CD4-positive, alpha-beta T cell treated with Interleukin-6 at 100 ng/mL for 8 hours (primary cell): Measurements from ENCODE around the gene CASKIN1.

Experiments used
- DNase-seq: peaks from one replicate; pipeline ENCODE4 v3.0.0-alpha.2; 2020; ENCODE audit warnings: mixed read lengths, low spot score

CASKIN1 gene

DNA sequence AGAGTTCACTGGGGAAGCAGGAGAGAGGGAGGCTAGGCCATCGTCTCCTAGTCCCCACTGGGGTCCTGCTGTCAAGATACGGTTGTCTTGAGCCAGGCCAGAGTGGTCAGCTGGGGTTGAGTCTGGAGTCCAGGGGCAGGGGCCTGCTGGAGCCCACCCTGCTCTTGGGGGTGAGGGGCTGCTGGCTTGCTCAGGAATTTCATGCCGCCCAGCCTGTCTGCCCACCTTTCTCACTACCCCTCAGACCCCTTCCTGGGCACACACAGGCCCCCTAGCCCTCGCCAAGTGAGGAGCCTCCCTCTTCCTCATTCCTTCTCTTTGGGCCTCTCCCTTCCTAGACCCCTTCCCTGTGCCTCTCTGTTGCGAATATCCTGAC lies 39.6 kb downstream of the CASKIN1 start:
- DNase-seq = no peak

DNA sequence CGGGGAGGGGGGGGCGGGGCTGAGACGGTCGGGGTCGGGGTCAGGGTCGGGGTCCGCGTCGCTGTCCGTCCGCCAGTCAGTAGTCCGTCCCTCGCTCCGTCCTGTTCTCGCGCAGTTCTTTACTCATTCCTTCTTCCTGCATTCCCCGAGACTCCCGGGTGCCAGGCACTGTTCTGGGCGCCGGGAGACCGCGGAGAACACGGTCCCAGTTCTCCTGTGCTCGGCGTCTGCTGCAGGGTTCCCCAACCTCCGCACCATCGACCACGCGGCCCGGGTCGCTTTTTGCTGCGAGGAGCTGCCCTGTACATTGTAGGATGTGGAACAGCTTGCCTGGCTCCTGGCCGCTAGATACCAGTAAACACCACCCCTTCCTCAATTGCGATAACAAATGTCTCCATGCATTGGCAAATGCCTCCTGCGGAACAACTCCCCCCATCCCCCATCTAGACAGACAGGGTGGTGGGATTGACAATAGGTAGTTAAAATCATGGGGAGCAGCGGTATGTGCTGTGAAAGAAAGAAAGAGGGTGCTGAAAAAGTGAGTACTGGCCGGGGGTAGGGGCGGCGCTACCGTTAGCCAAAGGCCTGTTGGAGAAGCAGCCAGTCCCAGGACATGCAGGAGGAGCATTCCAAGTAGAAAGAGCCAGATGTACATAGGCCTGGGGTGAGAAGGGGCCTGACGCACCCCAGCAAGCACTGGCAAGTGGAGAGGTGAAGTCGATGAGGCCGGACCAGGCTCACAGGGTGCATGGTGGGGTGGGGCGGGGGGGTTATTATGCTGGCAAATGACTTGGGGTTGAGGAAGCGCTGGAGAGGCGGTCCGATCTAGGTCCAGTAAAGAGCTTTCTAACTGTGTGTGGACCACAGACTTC lies 40.2 kb downstream of the CASKIN1 start:
- no peak for DNase-seq

- DNase-seq = peak; percentile 99
These were observed 41.1 kb downstream of the CASKIN1 start, which contains the start of gene TRAF7 for GRCh38 chr16:2155091-2155950. TSS of gene TRAF7 (plus strand) at chr16:2155782. CDS start at chr16:2163921, 8,139 bp downstream.

DNA sequence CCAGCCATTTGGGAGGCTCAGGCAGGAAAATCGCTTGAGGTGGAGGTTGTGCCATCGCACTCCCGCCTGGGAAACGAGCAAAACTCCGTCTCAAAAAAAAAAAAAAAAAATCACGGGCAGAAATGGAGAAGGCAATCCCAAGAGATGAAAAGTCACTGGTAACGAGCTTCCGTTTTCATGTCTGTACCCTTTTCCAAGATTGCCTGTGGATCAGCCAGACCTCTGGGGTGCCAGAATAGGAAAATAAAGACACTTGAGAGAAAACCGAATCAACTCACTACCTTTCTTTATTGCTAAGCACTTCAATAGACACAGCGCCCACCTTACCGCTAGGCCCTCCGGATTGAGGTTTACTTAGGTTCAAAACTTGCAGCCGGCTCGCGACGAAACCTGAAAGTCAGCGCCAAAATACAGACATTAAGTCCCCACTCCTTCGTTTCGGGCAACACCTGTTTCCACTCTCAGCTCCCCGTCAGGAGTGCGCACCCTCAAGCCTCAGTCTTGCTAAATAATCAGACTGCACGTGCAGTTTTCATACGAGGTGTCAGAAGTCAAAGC lies 41.8 kb downstream of the CASKIN1 start:
- no peak for DNase-seq

DNA sequence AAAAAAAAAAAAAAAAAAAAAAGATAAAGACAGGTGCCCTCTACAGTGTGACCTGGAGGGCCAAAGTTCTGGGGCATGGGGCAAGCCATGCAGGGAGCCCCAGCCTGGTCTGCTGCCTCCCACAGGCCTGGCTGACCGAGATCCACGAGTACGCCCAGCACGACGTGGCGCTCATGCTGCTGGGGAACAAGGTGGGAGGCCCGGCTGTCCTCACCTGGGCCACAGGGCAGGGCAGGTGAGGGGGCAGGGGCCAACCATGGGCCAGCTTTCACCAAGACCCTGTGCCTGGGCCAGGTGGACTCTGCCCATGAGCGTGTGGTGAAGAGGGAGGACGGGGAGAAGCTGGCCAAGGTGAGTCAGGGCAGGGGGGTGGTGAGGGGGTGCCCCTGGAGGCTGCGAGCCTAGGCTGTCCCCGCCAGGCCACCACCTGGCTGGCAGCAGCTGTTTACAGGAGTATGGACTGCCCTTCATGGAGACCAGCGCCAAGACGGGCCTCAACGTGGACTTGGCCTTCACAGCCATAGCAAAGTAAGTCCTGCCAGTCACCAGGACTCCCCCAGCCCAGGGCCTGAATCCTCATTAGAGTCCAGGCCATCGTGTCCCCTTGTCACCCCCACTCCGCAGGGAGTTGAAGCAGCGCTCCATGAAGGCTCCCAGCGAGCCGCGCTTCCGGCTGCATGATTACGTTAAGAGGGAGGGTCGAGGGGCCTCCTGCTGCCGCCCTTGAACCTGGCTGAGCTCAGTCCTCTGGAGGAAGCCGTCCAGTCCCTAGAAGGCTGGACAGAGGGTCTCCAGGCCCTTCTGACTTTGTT lies 43.5 kb downstream of the CASKIN1 start:
- DNase-seq = no peak

GRCh38 chr16:2151188-2152091 lies 45.0 kb downstream of the CASKIN1 start:
- no peak for DNase-seq

GRCh38 chr16:2150418-2151187 lies 45.8 kb downstream of the CASKIN1 start:
- DNase-seq = no peak

DNA sequence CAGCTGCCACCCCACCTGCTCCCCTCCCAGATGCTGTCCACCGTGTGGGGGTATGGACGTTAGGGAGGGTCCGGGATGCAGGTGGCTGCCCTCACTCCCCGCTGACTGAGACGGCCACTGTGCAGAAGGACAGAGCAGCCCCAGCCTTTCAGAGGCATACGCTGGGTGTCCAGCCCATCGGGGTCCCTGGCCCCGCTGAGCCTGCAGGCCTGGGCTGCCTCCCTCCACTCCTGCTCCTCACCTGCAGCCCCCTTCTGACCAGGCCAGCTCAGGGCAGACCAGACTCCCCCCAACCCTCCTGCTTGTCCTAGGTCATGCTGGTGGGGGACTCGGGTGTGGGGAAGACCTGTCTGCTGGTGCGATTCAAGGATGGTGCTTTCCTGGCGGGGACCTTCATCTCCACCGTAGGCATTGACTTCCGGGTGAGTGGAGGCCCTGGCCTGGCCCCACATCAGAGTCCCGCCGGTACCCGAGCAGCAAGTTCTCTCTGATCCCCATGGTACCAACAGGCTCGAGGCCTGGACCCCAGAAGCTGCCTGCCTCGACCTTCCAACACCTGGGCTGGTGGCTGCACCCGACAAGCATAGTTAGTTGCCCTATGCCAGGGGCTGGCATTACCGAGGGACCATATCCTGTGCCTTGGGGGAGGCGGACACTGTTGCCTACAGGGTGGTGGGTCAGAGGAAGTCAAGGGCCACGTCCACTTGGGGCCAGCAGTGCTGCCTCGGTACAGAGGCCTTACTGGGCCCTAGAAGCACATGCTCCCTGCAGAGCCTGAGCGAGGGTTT lies 46.6 kb downstream of the CASKIN1 start:
- no peak for DNase-seq

GRCh38 chr16:2148714-2149629 lies 47.4 kb downstream of the CASKIN1 start:
- no peak for DNase-seq

- DNase-seq = peak; percentile 42
These were observed 48.3 kb downstream of the CASKIN1 start, which contains the start of gene RAB26 for GRCh38 chr16:2147981-2148671. TSS of gene RAB26 (plus strand) at chr16:2148625. CDS start at chr16:2148784, 159 bp downstream.

GRCh38 chr16:2147378-2147777 lies 49.0 kb downstream of the CASKIN1 start:
- DNase-seq = no peak

- no peak for DNase-seq
These were observed 50.6 kb downstream of the CASKIN1 start for GRCh38 chr16:2145843-2146242.

DNA sequence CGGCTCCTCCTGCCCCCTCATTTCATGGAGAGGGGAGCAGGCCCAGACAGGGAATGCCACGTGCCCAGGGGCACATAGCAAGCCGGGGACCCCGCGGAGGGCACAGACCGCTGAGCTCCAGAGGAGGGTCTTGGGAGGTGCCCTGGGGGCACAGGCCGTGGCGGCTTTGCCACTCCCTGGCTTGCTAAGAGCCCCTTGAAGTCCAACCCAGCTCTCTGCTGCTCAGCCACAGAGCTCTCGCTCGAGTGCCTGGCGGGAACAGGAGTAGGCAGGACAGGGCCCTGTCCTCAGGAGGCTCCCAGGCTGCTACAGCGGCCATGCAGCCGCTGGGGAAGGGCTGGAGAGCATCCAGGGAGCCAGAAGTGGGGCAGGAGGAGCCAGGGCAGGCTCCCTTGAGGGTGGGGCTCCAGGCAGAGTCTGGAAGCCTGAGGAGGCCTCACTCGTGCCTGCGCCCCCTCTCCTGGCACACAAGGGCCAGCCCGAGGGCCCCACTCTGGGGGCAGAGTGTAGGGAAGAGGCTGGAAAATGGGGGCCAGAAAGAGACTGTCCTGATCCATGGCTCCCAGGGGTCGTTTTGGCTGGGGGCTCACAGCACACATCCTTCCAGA lies 52.4 kb downstream of the CASKIN1 start:
- no peak for DNase-seq

- no peak for DNase-seq
These were observed 53.2 kb downstream of the CASKIN1 start for GRCh38 chr16:2142942-2143877.

DNA sequence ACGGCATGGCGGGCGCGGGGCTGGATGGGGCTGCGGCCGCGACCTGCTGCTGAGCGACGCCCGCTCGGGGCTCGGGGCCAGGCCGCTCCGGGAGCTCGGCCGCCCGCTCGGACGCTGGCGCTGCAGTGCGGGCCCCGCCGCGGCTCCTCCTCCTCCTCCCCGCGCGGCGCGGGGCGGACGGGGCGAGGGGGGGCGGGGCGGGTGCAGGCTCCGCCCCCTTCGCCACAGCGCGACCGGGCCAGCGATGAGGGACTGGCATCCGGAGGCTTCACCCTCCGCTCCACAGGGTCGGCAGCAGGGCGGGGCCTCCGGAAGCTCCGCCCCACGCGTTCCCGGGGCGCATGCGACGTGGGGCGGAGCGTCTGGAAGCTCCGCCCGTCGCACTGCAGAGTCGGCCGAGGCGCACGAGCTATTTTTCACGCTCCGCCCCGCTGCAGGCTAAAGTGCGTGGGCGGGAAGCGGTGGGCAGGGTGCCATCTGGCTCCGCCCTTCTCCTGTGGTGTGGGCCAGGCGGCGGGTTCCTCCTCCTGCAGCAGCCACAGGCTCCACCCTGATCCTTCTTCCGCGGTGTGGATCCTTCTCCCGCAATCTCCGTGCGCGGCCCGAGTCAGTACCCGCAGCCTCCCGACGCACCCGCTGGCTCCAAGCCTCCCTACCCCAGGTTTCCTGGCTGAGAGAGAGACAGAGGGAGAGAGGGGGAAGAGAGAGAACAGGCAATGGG lies 60.5 kb downstream of the CASKIN1 start, which contains the start of gene PKD1:
Gene PKD1, minus strand, starts transcription at position 129 of the 721 bp plus-strand sequence. CDS start 209 bp downstream, outside the sequence.
- DNase-seq = peak; percentile 91
